ENCODE measurements around the gene SKI.

SKI gene

GRCh38 chr1:2291577-2291976, 63.5 kb downstream of the SKI start:
- no peak overlapping the region for H3K9ac ChIP-seq (ENCODE audit: low read length)
- H3K27me3 ChIP-seq (ENCODE audit: insufficient read depth, low read length): 0 out of 2 replicates have a peak, but pooled peaks cover 5% of the 10 kb centered on the region
- H2AFZ ChIP-seq (ENCODE audit: low read length): no peak overlapping the region
- no peaks in the 10 kb centered on the region for H3K4me1 ChIP-seq (ENCODE audit: insufficient read depth, low read length, severe bottlenecking)
- no peaks in the 10 kb centered on the region for H3F3A ChIP-seq (ENCODE audit: insufficient read depth, low read length)
- no peak overlapping the region for H3K27ac ChIP-seq (ENCODE audit: low read depth, low read length, poor library complexity, severe bottlenecking)
- no peak overlapping the region for H3K4me3 ChIP-seq (ENCODE audit: low read depth, low read length, poor library complexity, severe bottlenecking)
- no peaks in the 10 kb centered on the region for H3K36me3 ChIP-seq (ENCODE audit: insufficient read depth, low read length)
- no peaks in the 10 kb centered on the region for H3K79me2 ChIP-seq (ENCODE audit: insufficient read depth, low read length)
- H4K20me1 ChIP-seq (ENCODE audit: insufficient read depth, low read length): no peaks in the 10 kb centered on the region
- H3K4me2 ChIP-seq (ENCODE audit: low read length): no peak overlapping the region
- TF ChIP-seq EZH2 (IDR thresholded peaks at IDR 0.05; ENCODE audit: borderline replicate concordance, low read length) (no peak), CTCF (IDR thresholded peaks at IDR 0.05; ENCODE audit: low read length) (no peak)
- no peaks in the 10 kb centered on the region for H3K9me3 ChIP-seq (ENCODE audit: low read length)
- no peaks in the 10 kb centered on the region for H3K9me2 ChIP-seq (ENCODE audit: low read depth, low read length)

GRCh38 chr1:2292725-2293450, 64.8 kb downstream of the SKI start:
- H3F3A ChIP-seq (ENCODE audit: insufficient read depth, low read length): no peaks in the 10 kb centered on the region
- H3K4me1 ChIP-seq (ENCODE audit: insufficient read depth, low read length, severe bottlenecking): no peaks in the 10 kb centered on the region
- H3K27me3 ChIP-seq (ENCODE audit: insufficient read depth, low read length): 0 out of 2 replicates have a peak, but pooled peaks cover 5% of the 10 kb centered on the region
- H4K20me1 ChIP-seq (ENCODE audit: insufficient read depth, low read length): no peaks in the 10 kb centered on the region
- no peaks in the 10 kb centered on the region for H3K9me2 ChIP-seq (ENCODE audit: low read depth, low read length)
- no peak overlapping the region for H3K9ac ChIP-seq (ENCODE audit: low read length)
- TF ChIP-seq CTCF (IDR thresholded peaks at IDR 0.05; ENCODE audit: low read length) (no peak), EZH2 (IDR thresholded peaks at IDR 0.05; ENCODE audit: borderline replicate concordance, low read length) (no peak)
- no peak overlapping the region for H3K27ac ChIP-seq (ENCODE audit: low read depth, low read length, poor library complexity, severe bottlenecking)
- H2AFZ ChIP-seq (ENCODE audit: low read length): no peak overlapping the region
- no peak overlapping the region for H3K4me2 ChIP-seq (ENCODE audit: low read length)
- H3K36me3 ChIP-seq (ENCODE audit: insufficient read depth, low read length): no peaks in the 10 kb centered on the region
- H3K4me3 ChIP-seq (ENCODE audit: low read depth, low read length, poor library complexity, severe bottlenecking): no peak overlapping the region
- H3K79me2 ChIP-seq (ENCODE audit: insufficient read depth, low read length): no peaks in the 10 kb centered on the region
- H3K9me3 ChIP-seq (ENCODE audit: low read length): no peaks in the 10 kb centered on the region

- H3K27ac ChIP-seq (ENCODE audit: low read depth, low read length, poor library complexity, severe bottlenecking): no peak overlapping the region
- H3K4me1 ChIP-seq (ENCODE audit: insufficient read depth, low read length, severe bottlenecking): no peaks in the 10 kb centered on the region
- no peaks in the 10 kb centered on the region for H3K9me2 ChIP-seq (ENCODE audit: low read depth, low read length)
- no peak for TF ChIP-seq CTCF (IDR thresholded peaks at IDR 0.05; ENCODE audit: low read length)
- TF ChIP-seq EZH2 (IDR thresholded peaks at IDR 0.05; ENCODE audit: borderline replicate concordance, low read length): no peak
- H3K9me3 ChIP-seq (ENCODE audit: low read length): no peaks in the 10 kb centered on the region
- H3K9ac ChIP-seq (ENCODE audit: low read length): no peak overlapping the region
- no peaks in the 10 kb centered on the region for H4K20me1 ChIP-seq (ENCODE audit: insufficient read depth, low read length)
- no peaks in the 10 kb centered on the region for H3F3A ChIP-seq (ENCODE audit: insufficient read depth, low read length)
- H3K27me3 ChIP-seq (ENCODE audit: insufficient read depth, low read length): 0 out of 2 replicates have a peak, but pooled peaks cover 5% of the 10 kb centered on the region
- H3K79me2 ChIP-seq (ENCODE audit: insufficient read depth, low read length): no peaks in the 10 kb centered on the region
- H2AFZ ChIP-seq (ENCODE audit: low read length): no peak overlapping the region
- no peak overlapping the region for H3K4me3 ChIP-seq (ENCODE audit: low read depth, low read length, poor library complexity, severe bottlenecking)
- H3K36me3 ChIP-seq (ENCODE audit: insufficient read depth, low read length): no peaks in the 10 kb centered on the region
- no peak overlapping the region for H3K4me2 ChIP-seq (ENCODE audit: low read length)
These were observed 66.1 kb downstream of the SKI start for GRCh38 chr1:2294033-2294724.

All from OCI-LY1 (cell line).